Stimulated activated CD8-positive, alpha-beta memory T cell treated with anti-CD3 and anti-CD28 coated beads, Interleukin-4, amount 100 ng/mL, for 24 hours (primary cell): ENCODE measurements around the gene SUMF1.

ENCODE experiments used
- DNase-seq: peaks from one replicate; pipeline ENCODE4 v3.0.0-alpha.2; 2020; ENCODE audit warnings: low read depth

The SUMF1 gene

DNA sequence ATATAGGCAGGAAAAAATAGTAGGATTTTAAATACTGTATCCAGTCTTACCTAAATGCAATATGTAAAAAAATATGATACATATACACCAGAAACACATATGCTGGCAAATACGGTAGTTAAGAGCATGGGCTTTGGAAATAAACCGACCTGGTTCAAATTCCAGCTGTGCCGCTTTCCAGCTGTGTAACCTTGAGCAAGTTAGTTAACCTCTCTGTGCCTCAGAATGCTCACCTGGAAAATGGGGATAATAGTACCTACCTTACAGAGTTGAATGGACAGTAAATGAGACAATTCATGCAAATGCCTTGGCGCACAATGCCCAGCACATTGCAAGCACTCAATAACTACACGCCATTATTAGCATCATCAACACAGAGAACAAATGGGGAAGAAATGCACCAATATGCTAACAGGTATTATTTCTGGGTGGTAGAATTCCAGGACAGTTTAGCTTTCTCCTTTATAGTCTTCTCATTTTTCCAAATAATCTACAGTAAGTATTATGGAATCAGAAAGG lies 50.6 kb downstream of the SUMF1 start:
- no peak for DNase-seq

DNA sequence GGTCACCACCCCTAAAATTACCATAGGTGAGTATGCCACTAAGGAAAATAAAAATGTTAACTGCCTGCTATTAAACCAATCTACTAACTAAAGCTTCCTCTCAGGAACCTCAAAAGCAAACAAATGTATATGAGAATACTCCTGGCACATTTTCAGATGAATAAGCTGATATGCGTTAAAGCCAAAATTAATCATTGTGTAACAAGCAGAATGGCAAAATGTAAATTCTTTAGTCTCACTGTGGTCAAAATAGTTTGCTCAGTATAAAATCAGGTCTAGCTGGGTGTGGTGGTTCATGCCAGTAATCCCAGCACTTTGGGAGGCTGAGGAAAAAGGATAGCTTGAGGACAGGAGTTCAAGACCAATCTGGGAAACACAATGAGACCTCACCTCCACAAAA lies 53.6 kb downstream of the SUMF1 start:
- DNase-seq = no peak

DNA sequence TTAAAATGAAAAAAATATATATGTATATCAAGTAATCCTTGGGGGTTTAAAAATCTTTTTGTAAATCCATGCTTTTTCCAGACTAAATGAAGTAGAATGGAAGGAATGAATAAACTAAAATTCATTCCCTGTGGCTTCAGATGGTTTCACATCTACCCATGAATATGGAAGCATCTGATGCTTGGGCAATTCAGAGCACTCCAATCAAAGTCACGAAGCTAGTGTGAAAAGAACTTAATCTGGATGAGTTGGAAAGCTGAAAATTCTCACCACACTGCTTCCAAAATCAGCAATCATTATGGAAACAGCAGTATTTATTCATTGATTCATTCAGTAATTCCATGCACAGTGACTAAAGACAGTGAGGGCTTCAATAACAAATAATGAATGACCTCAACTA lies 55.2 kb downstream of the SUMF1 start:
- no peak for DNase-seq

DNA sequence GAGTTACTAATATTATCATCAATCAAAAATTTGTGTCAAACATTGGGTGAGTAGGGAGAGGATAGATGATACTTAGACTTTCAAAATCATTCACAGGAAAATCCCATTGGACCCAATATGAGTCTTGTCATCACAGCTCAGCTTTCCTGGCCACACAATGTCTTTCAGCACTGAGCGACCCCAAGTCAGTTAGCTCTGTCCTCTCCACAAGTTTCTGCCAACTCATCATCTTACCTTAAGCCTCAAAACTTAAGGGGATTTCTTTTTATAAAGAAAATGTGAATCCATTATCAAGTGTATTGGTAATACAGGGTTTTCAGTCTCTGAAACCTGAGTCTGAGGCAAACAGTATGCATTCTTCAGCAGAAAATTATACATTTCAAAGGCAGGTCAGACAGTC lies 55.8 kb downstream of the SUMF1 start:
- DNase-seq = no peak

DNA sequence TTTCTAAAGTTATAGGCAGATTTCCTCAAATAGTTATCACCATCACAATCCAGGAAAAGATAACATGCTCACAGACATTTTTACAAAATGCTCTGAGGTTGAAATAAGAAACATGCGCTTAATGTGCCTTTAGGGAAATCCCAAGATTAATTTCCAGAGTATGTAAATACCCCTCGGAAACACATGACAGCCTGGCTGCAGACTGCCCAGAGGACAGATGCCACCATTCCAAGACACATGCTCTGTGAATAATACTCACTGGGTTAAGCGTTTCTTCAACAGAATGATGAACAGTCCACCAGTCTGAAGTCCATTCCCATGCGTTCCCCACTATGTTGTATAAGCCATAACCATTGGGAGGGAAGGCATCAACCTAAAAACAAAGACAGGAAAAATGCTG lies 56.5 kb downstream of the SUMF1 start:
- no peak for DNase-seq

DNA sequence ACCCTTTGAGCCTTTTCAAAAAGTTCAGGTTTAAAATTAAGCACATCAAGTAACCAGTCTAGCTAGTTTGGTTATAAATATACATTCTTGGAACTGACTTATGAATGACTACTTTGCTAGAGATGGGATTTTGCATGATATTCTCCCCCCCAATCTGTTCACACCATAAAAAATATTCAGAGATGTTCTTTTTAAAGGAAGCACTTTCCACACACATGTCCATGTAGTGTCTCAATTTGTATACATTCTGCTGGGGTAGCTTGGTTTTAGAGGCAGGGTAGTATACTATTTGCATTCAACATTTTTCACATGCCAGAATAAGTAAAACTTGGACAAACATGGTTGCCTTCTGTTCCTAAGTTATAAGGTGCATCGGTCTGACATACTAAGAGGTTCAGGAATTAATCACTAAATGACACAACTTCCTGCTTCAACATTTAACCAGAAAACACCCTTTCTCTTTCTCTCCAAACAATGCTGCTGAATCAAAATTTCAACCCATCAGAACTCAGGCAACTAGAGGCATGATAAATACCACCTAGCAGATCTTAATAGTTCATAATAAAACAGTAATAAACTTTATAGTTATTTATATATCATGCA lies 57.0 kb downstream of the SUMF1 start:
- no peak for DNase-seq

DNA sequence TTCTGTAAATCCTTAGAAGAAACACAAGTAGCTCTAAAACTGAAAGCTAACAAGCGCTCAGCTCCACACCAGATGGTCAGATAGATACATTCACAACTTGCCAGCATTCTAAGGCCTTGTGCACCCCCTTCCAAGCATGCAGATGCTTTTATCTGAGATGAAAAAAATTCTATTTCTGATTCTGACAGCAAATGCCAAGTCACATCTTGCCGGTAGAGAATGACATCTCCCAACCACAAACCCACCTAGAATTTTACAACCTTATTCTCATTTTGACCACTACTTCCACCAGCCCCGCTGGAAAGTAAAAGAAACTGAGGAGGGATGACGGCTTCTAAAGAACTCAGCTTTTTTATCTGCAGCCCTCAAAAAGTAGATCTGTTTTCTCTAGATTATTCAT lies 57.7 kb downstream of the SUMF1 start:
- no peak for DNase-seq

DNA sequence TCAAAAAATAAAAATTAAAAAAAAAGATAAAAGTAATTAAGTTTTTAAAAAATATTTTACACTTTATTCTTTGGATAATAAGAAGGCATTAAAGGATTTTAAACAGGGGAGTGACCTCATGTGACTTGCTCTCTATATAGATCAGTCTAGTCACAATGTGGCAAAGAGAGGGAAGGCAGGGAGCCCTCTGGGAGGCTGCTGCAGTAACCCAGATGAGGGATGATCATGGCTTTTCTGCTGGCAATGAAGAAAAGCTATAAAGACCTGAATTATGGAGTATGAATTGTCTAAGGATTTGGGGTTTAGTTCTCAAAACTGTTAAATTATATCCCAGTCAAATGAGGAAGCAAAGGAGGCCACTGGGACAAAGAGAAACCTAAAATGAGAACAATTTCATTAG lies 58.1 kb downstream of the SUMF1 start:
- no peak for DNase-seq

DNA sequence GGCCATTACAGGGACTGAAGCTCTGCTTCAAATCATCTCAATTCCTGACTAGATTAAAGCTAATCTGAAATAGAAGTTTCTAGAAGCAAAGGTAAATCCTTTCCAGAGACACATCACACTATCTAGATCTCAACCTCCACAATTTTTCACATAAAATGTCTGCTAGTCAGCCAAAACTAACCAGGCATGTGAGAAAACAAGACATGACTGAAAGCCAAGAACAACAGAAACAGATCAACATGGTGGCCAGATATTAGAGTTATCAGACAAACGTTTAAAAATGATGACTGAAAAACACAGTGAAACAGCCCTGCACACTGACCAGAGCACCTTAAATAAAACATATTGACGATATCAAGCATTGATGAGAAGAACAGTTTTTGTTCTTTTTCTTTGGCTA lies 59.1 kb downstream of the SUMF1 start:
- no peak for DNase-seq

DNA sequence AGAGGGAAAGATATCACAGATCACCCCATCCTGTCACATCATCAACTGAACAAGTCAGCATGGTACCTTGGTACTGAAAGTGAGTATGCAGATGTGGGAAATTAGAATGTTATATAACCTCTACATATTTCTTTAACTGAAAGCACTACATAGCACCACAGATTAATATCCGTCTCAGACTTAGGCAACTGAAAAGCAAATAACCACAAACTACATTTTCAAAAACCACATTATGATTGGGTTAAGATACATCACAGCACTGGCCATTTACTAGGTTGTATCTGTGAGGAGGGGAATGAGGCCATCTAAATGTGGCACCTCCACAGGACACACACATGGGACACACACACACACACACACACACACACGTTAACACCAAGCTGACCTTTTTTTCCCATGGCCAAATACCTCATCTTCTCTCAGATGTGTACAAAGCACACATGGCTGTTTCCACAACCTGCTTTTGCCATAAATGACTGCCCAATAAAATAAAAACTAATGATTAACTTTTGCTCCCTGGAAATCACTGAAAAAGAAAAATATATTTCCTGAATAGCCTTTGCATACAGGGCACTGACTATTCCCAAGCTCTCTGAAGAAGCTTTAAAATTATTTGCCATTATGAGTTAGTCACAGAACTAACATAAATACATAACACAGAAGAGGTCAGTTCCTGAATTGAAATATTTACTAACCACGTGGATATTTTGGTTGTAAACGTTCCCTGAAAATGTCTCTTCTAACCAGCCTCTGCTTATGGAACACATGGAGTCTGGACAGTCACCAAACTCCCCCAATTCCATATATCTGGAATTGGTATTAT lies 60.1 kb downstream of the SUMF1 start:
- no peak for DNase-seq

DNA sequence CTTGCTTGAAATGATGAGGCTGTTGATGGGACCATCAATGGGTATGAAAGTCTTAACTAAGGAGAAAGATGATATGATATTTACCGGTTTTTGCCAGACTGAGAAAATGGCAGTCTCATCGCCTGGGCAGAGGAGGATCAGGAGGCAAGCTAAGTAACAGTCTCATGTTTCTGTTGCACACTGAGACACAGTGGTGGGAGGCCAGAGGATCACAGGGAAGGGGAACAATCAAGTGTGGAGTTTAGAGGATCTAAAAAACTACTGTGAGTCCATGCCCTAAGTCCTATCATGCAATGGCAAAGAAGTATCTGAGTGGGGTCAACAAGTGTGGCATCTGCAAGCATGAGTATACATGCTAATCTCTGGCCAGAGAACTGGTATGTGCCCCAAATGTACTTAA lies 62.2 kb downstream of the SUMF1 start:
- DNase-seq = no peak

DNA sequence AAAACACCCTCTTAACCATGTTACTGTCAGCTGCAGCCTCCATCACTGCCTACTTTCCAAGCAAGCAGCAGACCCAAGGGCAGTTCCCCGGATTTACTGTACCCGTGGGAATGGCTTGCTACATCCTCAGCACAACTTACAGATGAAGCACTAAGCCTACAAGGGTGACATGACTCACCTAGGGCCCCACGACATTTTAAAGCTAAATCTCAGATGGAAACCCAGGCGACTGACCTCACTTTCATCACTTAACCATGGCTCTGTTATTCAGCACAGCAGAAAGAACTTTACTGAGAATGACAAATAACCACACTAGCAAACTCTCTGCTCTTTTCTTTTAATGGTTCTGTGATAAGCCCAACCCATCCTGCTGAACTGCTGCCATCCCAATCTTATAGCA lies 65.6 kb downstream of the SUMF1 start:
- DNase-seq = no peak

DNA sequence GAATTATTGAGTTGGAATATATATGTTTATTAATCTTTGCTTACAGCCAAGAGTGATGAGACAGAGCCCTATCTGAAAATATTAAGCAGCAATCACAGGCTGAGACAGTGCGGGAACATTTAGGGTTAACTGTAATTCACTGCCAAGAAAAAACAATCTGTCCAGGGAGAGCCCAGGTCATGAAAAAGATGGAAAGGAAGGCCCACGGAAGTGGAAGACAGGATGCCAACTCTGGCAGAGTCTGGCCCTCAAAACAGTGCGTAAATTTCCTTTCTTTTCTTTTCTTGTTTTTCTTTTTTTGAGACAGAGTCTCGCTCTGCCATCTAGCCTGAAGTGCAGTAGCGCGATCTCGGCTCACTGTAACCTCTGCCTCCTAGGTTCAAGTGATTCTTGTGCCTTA lies 67.6 kb downstream of the SUMF1 start:
- DNase-seq = no peak

DNA sequence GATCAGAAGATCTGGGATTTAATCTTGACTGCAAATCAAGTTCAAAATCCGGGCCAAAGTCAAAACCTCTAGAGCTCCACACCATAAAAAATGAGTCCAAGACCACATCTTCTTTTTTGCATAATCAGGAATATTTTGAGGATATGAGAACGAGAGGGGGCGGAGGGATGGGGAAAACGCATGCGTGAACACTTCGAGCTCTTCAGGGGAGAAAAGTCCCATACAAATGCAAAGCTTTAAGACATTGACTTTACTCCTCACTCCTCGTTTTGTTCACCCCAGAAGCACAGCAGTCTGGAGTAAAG lies 68.2 kb downstream of the SUMF1 start:
- DNase-seq = no peak

DNA sequence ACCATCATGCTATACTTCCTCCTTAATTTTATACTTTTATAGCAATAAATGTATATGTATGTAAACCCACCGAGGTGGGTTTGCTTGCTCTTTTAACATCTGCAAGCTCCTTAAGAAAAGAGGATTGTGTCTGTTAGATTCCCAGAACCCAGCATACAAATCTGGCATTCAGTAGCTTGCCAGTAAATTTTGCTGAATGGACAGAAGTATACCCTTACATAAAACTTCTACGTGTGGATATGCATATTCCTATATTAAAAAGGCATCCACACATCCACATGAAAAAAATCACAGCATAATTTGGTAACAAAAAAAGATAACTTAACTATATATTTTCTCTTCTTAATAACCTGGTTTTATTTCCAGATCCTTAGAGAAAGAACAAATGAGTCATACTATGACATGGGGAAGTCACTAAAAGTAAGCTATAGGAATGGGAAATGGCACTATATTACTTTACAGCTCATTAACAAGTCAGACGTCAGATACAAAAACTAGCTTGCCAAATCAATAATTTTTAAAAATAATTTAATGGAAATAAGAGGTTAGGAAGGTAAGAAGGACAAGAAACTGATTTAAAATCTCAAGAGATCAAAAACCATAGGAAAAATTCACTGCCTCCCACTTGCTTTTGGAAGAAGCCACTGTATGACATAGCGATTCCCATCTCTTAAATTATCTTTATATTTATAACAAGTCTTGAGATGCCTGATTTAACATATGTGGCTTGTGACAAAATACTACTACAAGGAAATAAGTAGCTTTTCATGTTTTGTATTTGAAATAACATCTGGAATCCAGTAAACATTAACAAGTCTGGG lies 68.7 kb downstream of the SUMF1 start:
- no peak for DNase-seq

DNA sequence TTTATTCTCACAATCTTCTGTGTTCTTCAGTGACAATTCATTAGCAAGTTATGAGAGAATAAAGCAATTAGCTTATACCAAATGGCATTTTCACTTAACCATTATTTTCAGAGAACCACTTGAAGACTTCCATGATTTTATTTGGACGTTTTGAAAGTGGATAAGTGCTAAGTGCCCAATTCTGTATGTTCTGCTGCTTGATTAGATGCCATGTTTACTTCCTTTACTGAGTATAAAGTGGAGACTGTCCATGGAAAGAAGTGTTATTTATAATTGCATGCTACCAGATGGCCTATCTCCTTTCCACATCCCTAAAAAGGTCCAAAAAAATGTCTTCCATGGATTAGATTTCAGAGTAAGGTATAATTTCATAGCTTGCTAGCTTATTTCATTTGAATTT lies 69.6 kb downstream of the SUMF1 start:
- no peak for DNase-seq

DNA sequence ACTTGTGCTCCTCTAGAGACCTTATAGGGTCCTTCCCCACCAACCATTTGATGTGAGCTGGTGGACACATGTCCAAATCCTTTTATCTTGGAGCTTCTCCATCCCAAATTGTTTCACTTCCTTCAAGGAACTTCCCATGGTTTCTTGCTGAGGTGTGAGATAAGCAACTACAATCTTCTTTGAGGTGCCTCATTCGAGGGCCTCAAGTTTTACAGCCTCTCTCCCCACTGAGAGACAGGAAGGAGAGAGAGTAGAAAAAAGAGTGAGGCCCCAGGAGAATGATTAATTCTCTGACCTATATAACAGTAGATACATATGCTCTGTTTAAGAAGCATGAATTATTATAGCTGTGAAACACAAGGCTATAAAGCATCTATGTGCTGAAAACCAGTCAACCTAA lies 70.5 kb downstream of the SUMF1 start:
- DNase-seq = no peak

DNA sequence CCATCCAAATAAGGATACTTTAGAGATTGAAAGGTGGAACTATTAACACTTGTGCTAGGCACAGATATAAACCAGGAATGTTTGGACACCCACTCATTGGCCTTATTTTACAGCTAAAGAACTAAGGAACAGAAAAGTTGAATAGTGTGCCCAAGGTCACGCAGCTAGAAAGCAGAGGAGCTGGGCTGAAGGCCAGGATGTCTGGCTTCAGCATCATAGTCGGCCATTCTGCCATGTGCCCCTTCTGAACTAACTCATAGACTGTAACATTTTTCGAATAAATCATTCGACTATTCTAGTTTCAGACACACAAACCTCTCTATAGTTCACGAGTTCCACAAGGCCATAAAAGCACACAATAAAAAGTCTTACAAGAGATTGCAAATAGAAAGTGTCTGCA lies 71.1 kb downstream of the SUMF1 start:
- DNase-seq = no peak

DNA sequence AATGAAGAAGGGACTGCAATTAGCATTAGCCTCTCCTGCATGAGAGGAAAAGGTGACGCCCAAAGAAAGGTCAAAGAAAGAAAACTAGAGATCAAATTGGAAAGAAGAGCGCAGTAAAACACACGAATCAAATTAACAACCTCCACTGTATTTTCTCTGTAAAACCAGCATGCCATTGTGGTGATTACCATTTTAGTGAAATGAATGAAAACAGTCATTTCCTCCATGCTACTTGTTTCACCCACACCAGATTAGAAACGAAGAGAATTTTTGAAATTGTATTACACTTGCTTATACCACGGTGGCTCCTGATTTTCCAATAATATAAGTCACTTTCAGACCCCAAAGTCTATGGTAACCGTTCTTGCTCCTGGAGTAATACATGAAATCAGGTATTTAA lies 71.6 kb downstream of the SUMF1 start:
- DNase-seq = no peak

DNA sequence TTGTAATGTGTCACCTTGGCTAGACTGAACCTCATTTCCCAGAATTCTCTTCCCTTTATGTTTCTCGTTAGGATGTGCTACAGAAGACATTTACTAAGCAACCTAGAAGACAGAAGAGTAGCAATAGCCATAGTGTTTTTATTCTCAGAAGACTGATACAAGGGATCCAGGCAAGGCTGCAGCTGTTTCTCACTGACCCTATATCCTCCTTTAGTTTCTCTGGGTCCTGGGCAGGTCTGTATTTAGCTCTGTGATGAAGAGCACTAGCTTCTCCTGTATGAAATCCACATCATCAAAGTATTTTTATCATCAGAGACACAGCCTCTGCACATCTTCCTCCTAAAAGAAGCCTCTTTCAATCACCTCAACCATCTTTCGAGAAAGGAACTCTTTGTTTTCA lies 72.5 kb downstream of the SUMF1 start:
- DNase-seq = no peak

DNA sequence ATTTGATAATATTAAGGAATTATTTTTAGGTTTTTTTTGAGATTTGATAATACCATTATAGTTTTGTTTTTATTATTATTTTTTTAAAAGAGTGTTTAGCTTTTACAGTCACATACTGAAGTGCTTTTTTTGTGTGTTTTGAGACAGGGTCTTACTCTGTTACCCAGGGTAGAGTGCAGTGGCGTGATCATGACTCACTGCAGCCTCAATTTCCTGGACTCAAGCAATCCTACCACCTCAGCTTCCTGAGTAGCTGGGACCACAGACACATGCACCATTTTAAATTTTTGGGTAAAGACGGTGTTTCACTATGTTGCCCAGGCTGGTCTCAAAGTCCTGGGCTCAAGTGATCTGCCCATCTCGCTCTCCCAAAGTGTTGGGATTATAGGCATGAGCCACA lies 73.0 kb downstream of the SUMF1 start:
- DNase-seq = no peak

DNA sequence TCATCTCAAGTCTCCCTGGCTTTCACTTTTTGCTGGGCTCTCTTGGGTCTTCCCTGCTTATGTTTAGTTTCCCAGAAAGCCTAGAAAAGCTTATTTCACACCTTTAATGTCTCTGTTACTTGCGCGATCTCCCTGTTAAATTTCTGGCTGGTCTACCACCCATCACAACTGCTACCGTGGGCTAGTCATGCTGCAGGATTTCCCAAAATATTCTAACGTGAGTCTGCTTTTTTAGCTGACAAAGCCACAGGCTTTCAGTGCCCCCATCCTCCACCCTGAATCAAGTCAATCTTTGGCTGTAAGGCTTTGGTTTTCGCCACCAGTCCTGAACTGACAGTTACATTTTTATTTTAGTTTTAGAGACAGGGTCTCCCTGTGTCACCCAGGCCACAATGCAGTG lies 74.1 kb downstream of the SUMF1 start:
- no peak for DNase-seq
